ENCODE data around the gene C14orf132.

C14orf132 gene

DNA sequence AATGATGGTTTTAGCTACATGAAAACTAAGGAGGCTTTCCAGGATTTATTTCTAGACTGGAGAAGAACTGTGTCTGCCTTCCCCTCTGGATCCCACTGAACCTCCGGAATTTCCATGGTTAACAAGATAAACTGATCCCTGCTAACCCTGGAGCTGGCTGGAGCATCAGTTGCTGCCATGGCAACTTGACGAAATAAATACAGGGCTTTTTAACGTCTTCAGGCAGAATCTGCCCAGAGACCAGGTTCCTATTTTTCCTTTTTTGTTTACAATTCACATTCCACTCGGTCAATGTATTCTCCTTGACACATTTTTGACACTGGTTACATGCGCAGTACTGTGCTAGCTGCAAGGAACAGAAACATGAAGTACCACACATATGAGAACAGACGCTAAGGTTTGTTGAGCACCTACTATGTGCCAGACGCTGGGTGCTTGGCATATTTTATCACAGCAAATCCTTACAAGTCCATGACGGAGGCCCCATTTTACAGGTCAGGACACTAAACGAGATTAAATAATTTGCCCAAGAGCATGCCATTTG lies 1.7 kb downstream of the C14orf132 start:
- DNase-seq: no peak

- no peak for DNase-seq
Observed at GRCh38 chr14:96042248-96042930, 3.2 kb downstream of the C14orf132 start.

DNA sequence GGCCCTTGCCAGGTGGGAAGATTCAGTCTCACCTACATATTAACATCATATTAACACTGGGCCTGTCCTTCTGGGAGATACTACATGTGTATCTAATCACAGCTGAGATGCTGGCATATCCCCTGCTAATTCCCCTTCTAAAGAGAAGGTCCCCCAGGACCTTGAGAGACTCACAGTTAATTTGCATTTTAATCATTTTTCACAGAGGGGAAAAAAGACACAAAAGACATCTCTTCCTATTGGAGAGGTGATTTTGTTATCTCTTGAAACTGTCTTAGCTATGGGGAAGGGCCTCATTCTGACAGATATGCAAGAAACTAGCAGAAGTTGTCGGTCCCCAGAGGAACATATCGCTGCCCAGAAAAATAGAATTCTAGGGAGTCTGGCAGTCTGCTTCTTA lies 7.5 kb downstream of the C14orf132 start:
- no peak for DNase-seq

DNA sequence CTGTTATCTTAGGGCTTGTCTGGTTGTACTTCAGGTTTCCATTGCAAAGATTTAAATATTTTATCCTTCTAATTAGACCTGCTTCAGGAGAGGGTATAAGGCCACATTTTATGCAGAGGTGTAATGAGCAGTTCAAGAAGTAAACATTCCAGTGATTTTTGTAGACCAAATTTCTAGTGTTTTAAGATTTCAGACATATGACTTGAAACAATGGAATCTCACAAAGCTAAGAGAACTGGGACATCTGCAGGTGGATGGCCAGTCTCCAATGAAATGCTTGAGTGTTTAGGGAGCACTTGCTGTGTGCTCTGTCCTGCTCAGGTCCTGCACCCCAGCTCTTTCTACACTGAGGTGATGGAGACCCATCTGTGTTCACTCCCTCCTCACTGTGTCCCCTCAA lies 7.9 kb downstream of the C14orf132 start:
- no peak for DNase-seq

DNA sequence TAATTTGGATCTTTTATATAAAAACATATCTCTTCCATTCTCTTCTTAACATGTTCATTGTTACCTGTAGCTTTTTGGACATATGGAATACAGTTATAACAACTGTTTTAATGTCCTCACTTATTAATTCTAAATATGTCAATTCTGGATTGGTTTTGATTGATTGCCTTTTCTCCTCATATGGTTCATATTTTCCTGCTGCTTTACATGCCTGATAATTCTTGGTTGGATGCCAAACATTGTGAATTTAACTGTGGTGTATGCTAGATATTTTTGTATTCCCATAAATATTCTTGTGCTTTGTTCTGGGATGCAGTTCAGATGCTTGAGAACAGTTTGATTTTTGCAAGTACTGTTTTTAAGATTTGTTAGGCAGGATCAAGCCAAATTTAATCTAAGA lies 10.8 kb downstream of the C14orf132 start:
- DNase-seq: no peak

GRCh38 chr14:96050482-96050881 lies 11.3 kb downstream of the C14orf132 start:
- no peak for DNase-seq

- no peak for DNase-seq
Observed at GRCh38 chr14:96051231-96051630, 12.1 kb downstream of the C14orf132 start.

DNA sequence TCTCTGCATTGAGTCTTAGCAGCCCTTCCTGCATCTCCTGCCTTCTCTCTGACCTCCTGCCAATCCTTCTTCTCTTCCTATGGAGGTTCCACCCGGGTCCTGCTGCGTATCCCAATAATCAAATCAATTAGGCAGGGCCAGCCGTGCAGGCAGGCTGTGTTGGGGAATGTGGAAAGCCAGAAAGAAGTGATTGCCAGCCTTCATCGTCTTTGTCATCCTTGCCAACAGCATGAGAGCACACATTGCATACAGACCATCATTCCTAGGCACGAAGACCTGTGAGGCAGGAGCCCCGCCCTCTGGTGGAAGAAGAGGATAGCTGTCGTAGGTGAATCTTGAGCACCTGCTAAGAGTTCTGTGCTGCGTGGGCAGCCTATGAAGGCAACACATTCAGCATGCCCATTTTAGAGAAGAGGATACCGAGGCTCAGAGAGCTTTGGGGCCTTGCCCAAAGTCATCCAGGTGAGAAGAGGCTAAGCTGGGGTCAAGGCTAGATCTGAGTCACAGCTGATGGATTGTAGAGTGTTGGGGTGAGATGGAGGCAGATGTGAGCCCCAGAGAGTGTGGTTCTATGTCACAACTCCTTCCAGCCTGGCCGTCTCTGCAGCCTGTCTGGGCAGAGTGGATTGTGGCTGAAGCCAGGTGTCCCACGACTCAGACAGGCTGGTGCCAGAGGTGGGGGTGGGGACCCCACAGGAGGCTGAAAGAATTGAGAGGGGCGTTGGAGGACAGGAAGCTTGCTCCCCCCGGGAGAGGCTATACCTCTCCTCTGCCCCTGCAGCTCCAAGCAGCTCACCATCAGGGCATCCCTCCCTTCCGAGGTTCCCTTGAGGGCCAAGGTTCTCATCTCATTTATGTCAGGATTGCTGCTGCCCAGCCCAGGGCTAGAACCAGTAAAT lies 12.7 kb downstream of the C14orf132 start:
- no peak for DNase-seq

DNA sequence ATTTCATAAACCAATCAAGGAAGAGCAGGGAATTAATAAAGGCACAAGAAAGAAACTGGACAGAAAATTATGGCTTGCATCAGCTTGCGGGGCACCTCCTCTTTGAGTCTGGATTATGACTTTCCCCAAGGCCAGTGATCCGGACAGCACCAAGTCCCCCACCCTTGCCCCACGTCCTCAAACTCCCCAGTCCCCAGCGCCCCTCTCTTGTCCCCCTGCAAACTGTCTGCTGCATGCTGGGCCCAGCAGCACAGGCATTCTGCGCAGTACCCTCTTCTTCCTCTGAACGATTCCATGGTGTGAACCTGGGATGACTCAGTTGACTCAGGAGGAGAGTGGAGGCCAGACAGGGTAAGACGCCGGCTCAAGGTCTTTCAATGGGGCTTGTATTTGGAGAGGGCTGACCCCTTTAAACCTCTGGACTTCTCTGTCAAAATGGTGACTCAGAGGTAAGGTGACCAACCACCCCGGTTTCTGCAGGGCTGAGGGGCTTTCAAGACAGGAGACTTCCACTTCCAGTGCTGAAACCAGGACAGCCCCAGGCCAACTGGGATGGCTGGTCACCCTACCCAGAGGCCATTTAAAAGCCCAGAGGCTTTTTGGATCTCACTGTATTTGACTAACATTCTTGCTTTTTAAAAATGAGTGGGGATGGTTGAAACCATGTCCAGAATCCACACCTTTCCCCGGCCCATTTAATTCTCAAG lies 13.5 kb downstream of the C14orf132 start:
- no peak for DNase-seq

- no peak for DNase-seq
Observed at GRCh38 chr14:96053248-96053599, 14.1 kb downstream of the C14orf132 start.

- DNase-seq: no peak
Observed at GRCh38 chr14:96053600-96054381, 14.6 kb downstream of the C14orf132 start.

- DNase-seq: no peak
Observed at GRCh38 chr14:96054661-96055060, 15.5 kb downstream of the C14orf132 start.

DNA sequence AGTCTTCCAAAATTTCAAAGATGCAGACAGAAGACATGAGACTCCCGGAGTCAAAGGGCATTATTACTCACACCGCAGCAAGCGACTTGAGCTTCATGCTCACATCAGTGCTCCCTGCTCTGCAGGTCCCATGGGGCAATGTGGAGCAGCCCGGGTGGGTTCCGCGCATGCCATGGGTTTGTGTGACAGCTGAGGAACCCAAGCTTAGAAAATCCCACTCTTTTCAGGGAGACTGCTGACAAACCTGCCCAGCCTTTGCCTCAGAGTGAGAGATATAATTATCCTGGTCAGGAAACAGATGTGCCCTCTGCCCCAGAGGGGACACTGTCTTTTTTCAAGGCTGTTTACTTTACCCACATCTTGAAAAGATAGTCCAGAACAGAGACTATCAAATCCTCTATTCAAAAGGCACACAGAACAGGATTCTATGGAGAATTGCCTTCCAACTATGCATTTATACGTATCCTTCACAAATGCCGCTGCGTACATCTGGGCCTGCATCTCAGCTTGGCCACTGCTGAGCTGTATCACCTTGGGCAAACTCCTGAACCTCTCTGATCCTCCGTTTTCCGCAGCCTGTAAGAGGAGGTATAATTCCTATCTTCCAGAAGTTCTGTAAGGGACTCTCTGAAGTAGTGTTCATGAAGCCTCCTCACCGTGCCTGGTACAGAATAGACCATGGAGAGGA lies 16.0 kb downstream of the C14orf132 start:
- no peak for DNase-seq

DNA sequence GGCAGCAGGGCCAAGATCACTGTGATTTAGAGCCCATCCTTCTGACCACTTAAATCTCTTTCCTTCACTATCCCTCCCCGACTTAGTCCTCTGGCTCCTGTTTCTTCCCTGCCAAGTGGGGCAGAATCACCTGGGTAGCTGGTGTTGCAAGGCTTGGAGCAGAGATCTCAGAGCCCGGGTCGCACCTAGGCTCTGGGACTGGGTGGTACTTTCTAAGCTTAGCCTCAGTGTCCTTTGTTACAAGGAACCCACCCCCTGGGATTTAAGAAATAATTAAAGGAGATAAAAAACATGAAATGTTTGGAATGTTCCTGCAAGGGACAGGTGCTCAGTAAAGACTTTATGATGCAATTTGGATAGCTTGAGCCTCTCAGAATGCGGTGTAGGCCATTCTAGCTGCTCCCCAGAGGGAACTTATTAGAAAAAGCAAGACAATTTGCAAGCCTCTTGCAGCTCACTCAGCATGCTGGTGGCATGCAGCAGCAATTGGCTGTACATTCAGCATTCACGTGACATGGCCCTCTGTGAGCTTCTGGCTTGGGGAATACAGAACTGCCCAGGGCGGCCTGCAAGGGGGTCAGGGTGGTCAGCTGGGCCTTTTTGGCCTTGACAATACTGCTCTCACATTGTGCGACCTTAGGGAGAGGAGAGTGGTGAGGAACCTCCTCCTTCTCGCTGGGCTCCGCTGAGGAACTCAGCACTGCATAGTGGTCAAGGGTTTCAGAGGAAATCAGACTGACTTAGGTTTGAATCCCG lies 16.8 kb downstream of the C14orf132 start:
- no peak for DNase-seq

GRCh38 chr14:96056509-96057422 lies 17.6 kb downstream of the C14orf132 start:
- DNase-seq: no peak

GRCh38 chr14:96057738-96058137 lies 18.6 kb downstream of the C14orf132 start:
- DNase-seq: no peak

- no peak for DNase-seq
Observed at GRCh38 chr14:96058576-96059200, 19.5 kb downstream of the C14orf132 start.

DNA sequence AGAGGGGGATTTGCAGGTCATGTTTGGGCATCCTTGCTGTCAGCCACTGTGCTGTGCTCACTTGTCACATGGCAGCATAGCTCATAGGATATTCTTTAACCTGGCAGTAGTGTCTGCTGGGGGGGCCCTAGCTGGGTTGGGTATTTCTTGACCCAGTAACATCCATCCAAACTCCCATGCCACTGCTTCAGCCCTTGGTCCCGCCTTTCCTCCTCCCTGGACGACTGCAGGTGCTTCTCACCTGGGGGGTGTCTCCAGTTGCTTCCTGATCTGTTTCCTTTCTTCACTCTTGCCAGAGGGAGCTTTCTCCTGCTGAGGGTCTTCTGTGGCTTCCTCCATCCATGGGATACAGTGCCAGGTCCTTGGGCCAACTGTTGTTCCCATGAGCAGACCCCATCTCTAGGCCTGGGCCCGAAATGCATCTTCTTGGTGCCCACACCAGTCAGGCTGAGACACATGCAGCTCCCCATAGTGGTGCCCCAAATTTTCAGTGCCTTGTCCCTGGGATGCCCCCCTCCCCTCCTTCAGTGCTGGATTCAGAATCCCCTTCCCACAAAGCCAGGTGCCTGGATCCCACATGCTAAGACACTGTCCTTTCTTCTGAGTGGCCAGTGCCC lies 20.5 kb downstream of the C14orf132 start:
- DNase-seq: no peak
